Gastroesophageal sphincter (tissue), 4 donors: ENCODE data around the gene NARF. TPM values are rescaled to one million over a fixed set of nuclear protein-coding genes. Genes with fewer than 3 reads are reported as not detected.

ENCODE experiments used
- ATAC-seq: fragments of 150-250 bp; one replicate; pipeline ENCODE4 v1.9.1; 2016; ENCODE audit warnings: mild to moderate bottlenecking, moderate library complexity
- H3K27ac ChIP-seq, 4 donors: fragments of 200-600 bp; sonication (generic) in 3 of 4; 1 replicate in 3 of 4; 2 replicates in 1 of 4; pipeline ENCODE4 v1.5.1; 2016 to 2019
- H3K27me3 ChIP-seq: fragments of 200-600 bp; sonication (generic); one replicate; pipeline ENCODE4 v1.5.1; 2019
- H3K36me3 ChIP-seq, 2 donors: fragments of 200-600 bp; sonication (generic); one replicate each; pipeline ENCODE4 v1.5.1; 2019; ENCODE audit warnings: control low read depth in 1 of 2
- H3K4me1 ChIP-seq, 3 donors: fragments of 200-600 bp; sonication (generic); 1 replicate in 2 of 3; 2 replicates in 1 of 3; pipeline ENCODE4 v1.5.1; 2016 to 2019; ENCODE audit warnings: control low read depth in 2 of 3
- H3K4me3 ChIP-seq, 2 donors: fragments of 200-600 bp; sonication (generic); one replicate each; pipeline ENCODE4 v1.5.1; 2019; ENCODE audit warnings: mild to moderate bottlenecking in 1 of 2, moderate library complexity in 1 of 2
- H3K9me3 ChIP-seq, 3 donors: fragments of 200-600 bp; sonication (generic); one replicate each; pipeline ENCODE4 v1.5.1; 2017 to 2019; ENCODE audit warnings: control low read depth in 2 of 3
- CTCF ChIP-seq, 4 experiments: fragments of 200-600 bp in 2 of 4; fragments of 450-650 bp in 2 of 4; sonication (generic) in 1 of 4; IDR thresholded peaks; one replicate each; pipeline ENCODE4 v1.5.1; 2017 to 2019; ENCODE audit warnings: antibody characterized with exemption in 4 of 4, mild to moderate bottlenecking in 2 of 4, moderate library complexity in 2 of 4
- EP300 ChIP-seq: sonication (generic); formaldehyde crosslinking; IDR thresholded peaks from one replicate; pipeline ENCODE4 v1.6.1; 2017; ENCODE audit warnings: antibody characterized with exemption, mild to moderate bottlenecking
- POLR2A ChIP-seq, 2 donors: fragments of 450-650 bp; IDR thresholded peaks; one replicate each; pipeline ENCODE4 v1.6.1; 2017; ENCODE audit warnings: antibody characterized with exemption in 2 of 2, mild to moderate bottlenecking in 2 of 2, moderate library complexity in 1 of 2
- POLR2AphosphoS5 ChIP-seq: sonication (generic); formaldehyde crosslinking; IDR thresholded peaks from one replicate; pipeline ENCODE4 v1.6.1; 2017; ENCODE audit warnings: antibody characterized with exemption
- WGBS, 2 donors: methylation state at CpG; one replicate each; pipeline ENCODE4 v1.1.5; 2018; ENCODE audit warnings: low coverage in 1 of 2; 5-methylcytosine and 5-hydroxymethylcytosine counted together
- total RNA-seq, 4 donors: library from RNA; depleted of rRNA; stranded (reverse); fragments of >200 nt; gene quantifications; one replicate each; pipeline ENCODE4 v1.1.0, GENCODE V29; 2016

The NARF gene
- total RNA-seq, 4 donors from 2014 or later, result 30.4 to 78.1 (median 44.9) TPM

- WGBS, 2 donors, result 57 to 71% methylated on average over 12 to 13 of the region's 25 CpGs
- Histone ChIP-seq H3K9me3 (peaks cover 0 to 11% (median 0%) of the 10 kb centered on the region in 3 donors), H3K4me3 (no peak overlapping the region), H3K36me3 (peaks cover 0 to 42% of the 10 kb centered on the region in 2 donors), H3K27ac (no peak overlapping the region), H3K4me1 (peaks cover 0 to 6% (median 0%) of the 10 kb centered on the region in 3 donors), H3K27me3 (no peaks in the 10 kb centered on the region)
- TF ChIP-seq CTCF (IDR thresholded peaks at IDR 0.05), result peak in 2 of 4 experiments; percentile 40 to 43
- no peak for TF ChIP-seq POLR2A (IDR thresholded peaks at IDR 0.05)
- no peak for ATAC-seq
These were observed 34.3 kb upstream of the NARF start for GRCh38 chr17:82424001-82424862.

GRCh38 chr17:82424863-82425159, 33.7 kb upstream of the NARF start:
- H3K36me3 ChIP-seq, result peaks cover 0 to 48% of the 10 kb centered on the region in 2 donors
- no peak for ATAC-seq
- peaks cover 0 to 11% (median 0%) of the 10 kb centered on the region in 3 donors for H3K9me3 ChIP-seq
- 89 to 100% methylated on average over 2 of the region's 2 CpGs for WGBS, 2 donors
- H3K4me1 ChIP-seq, result peaks cover 0 to under 1% (median 0%) of the 10 kb centered on the region in 3 donors
- H3K4me3 ChIP-seq, result no peak overlapping the region
- H3K27ac ChIP-seq, result no peak overlapping the region
- TF ChIP-seq POLR2AphosphoS5 (no peak), POLR2A (IDR thresholded peaks at IDR 0.05) (no peak), CTCF (IDR thresholded peaks at IDR 0.05) (no peak), EP300 (no peak)
- H3K27me3 ChIP-seq, result no peaks in the 10 kb centered on the region

GRCh38 chr17:82428546-82428945, 30.0 kb upstream of the NARF start:
- TF ChIP-seq POLR2A (IDR thresholded peaks at IDR 0.05), result no peak
- no peak for TF ChIP-seq EP300
- TF ChIP-seq CTCF (IDR thresholded peaks at IDR 0.05), result no peak
- TF ChIP-seq POLR2AphosphoS5, result no peak
- WGBS, 2 donors, result 100% methylated on average over 1 of the region's 3 CpGs
- Histone ChIP-seq H3K4me3 (no peak overlapping the region), H3K9me3 (no peaks in the 10 kb centered on the region), H3K36me3 (peaks cover 0 to 32% of the 10 kb centered on the region in 2 donors), H3K27ac (no peak overlapping the region), H3K4me1 (no peaks in the 10 kb centered on the region), H3K27me3 (no peaks in the 10 kb centered on the region)
- ATAC-seq, result no peak

GRCh38 chr17:82429824-82430223, 28.7 kb upstream of the NARF start:
- no peak for ATAC-seq
- Histone ChIP-seq H3K36me3 (peaks cover 0 to 38% of the 10 kb centered on the region in 2 donors), H3K27ac (no peak overlapping the region), H3K9me3 (no peaks in the 10 kb centered on the region), H3K4me1 (no peaks in the 10 kb centered on the region), H3K4me3 (no peak overlapping the region), H3K27me3 (no peaks in the 10 kb centered on the region)
- WGBS, 2 donors, result 37% methylated on average over 3 of the region's 7 CpGs; no CpG with 5 or more reads in 1 of the 2 donors
- TF ChIP-seq EP300, result no peak
- no peak for TF ChIP-seq POLR2AphosphoS5
- TF ChIP-seq CTCF (IDR thresholded peaks at IDR 0.05), result no peak
- TF ChIP-seq POLR2A (IDR thresholded peaks at IDR 0.05), result no peak

- H3K36me3 ChIP-seq, result peaks cover 0 to 60% of the 10 kb centered on the region in 2 donors
- TF ChIP-seq EP300 (no peak), POLR2AphosphoS5 (no peak), POLR2A (IDR thresholded peaks at IDR 0.05) (no peak)
These were observed 26.5 kb upstream of the NARF start for GRCh38 chr17:82432017-82432416.

More at GRCh38 chr17:82432017-82432416, 26.5 kb upstream of the NARF start:
- Histone ChIP-seq H3K4me3 (no peak overlapping the region), H3K9me3 (no peaks in the 10 kb centered on the region), H3K4me1 (no peaks in the 10 kb centered on the region), H3K27me3 (no peaks in the 10 kb centered on the region), H3K27ac (no peak overlapping the region)
- WGBS, 2 donors, result 85 to 88% methylated on average over 2 to 7 of the region's 8 CpGs
- ATAC-seq, result no peak
